HepG2 (cell line): ENCODE data around the gene STN1. TPM values are rescaled to one million over a fixed set of nuclear protein-coding genes. Genes with fewer than 3 reads are reported as not detected.

Experiments used
- ATRX ChIP-seq: sonication (generic); formaldehyde crosslinking; IDR thresholded peaks from 2 replicates; pipeline ENCODE4 v1.4.0; 2020; ENCODE audit warnings: missing genetic modification reagents, borderline replicate concordance
- CC2D1A ChIP-seq: sonication (generic); formaldehyde crosslinking; IDR thresholded peaks from 2 replicates; pipeline ENCODE4 v1.8.1; 2023; ENCODE audit warnings: mild to moderate bottlenecking, missing genetic modification reagents
- DBP ChIP-seq: sonication (generic); formaldehyde crosslinking; IDR thresholded peaks from 2 replicates; pipeline ENCODE4 v1.4.0; 2020; ENCODE audit warnings: missing genetic modification reagents; ENCODE audit errors: not compliant biosample characterization
- GLI4 ChIP-seq: sonication (generic); formaldehyde crosslinking; IDR thresholded peaks from 2 replicates; pipeline ENCODE4 v1.5.1; 2020; ENCODE audit warnings: missing genetic modification reagents, mild to moderate bottlenecking, moderate library complexity, borderline replicate concordance
- GTF3A ChIP-seq: sonication (generic); formaldehyde crosslinking; conservative IDR thresholded peaks from 2 replicates; pipeline ENCODE4 v1.4.0; 2020; ENCODE audit warnings: mild to moderate bottlenecking, missing genetic modification reagents
- HOXA5 ChIP-seq: sonication (generic); formaldehyde crosslinking; IDR thresholded peaks from 2 replicates; pipeline ENCODE4 v1.4.0; 2020; ENCODE audit warnings: missing genetic modification reagents
- KMT2B ChIP-seq: IDR thresholded peaks from 2 replicates; pipeline ENCODE4 v1.6.1; 2016; ENCODE audit warnings: missing genetic modification reagents, missing compliant biosample characterization
- MYPOP ChIP-seq: sonication (generic); formaldehyde crosslinking; IDR thresholded peaks from 2 replicates; pipeline ENCODE4 v1.8.1; 2023; ENCODE audit warnings: mild to moderate bottlenecking, moderate library complexity, missing genetic modification reagents
- NBN ChIP-seq: fragments of 450-650 bp; conservative IDR thresholded peaks from 2 replicates; pipeline ENCODE4 v1.6.1; 2017
- NFIB ChIP-seq: sonication (generic); formaldehyde crosslinking; IDR thresholded peaks from 2 replicates; pipeline ENCODE4 v1.9.0; 2021; ENCODE audit warnings: missing genetic modification reagents, mild to moderate bottlenecking, borderline replicate concordance
- ONECUT2 ChIP-seq: sonication (generic); formaldehyde crosslinking; IDR thresholded peaks from 2 replicates; pipeline ENCODE4 v1.4.0; 2020; ENCODE audit warnings: missing genetic modification reagents
- SAFB2 ChIP-seq: sonication (generic); formaldehyde crosslinking; IDR thresholded peaks from 2 replicates; pipeline ENCODE4 v1.5.1; 2020; ENCODE audit warnings: missing genetic modification reagents, low read depth, mild to moderate bottlenecking, borderline replicate concordance
- TBX3 ChIP-seq: fragments of 450-650 bp; IDR thresholded peaks from 2 replicates; pipeline ENCODE4 v1.6.1; 2017; ENCODE audit warnings: antibody characterized with exemption, mild to moderate bottlenecking, inconsistent platforms, borderline replicate concordance
- TRIM22 ChIP-seq: fragments of 450-650 bp; IDR thresholded peaks from 2 replicates; pipeline ENCODE4 v1.6.1; 2017
- ZNF160 ChIP-seq: sonication (generic); formaldehyde crosslinking; IDR thresholded peaks from 2 replicates; pipeline ENCODE4 v1.8.0; 2022; ENCODE audit warnings: mild to moderate bottlenecking, inconsistent platforms, missing genetic modification reagents
- ZNF609 ChIP-seq: sonication (generic); formaldehyde crosslinking; IDR thresholded peaks from 2 replicates; pipeline ENCODE4 v1.4.0; 2020; ENCODE audit warnings: mild to moderate bottlenecking, missing genetic modification reagents, borderline replicate concordance
- ZNF737 ChIP-seq: sonication (generic); formaldehyde crosslinking; IDR thresholded peaks from 2 replicates; pipeline ENCODE4 v1.5.0; 2020; ENCODE audit warnings: missing genetic modification reagents, mild to moderate bottlenecking, borderline replicate concordance
- polyA plus RNA-seq, 8 experiments: library from polyadenylated mRNA; depleted of rRNA in 3 of 8; stranded (reverse) in 7 of 8; unstranded in 1 of 8; fragments of >200 nt; fragmentation: Illumina TruSeq in 4 of 8; extraction: Trizol in 4 of 8; gene quantifications; 2 replicates each; pipeline versions ENCODE4 v1.2.1 to v1.2.3, GENCODE V29; 2011 to 2016; ENCODE audit warnings: low read depth in 4 of 8, missing spikeins in 1 of 8, mixed read lengths in 1 of 8; ENCODE audit not compliant: insufficient read depth in 1 of 8
- total RNA-seq, 5 experiments: library from RNA; depleted of rRNA; stranded (reverse); fragments of >200 nt; fragmentation: Illumina TruSeq; extraction: Trizol; gene quantifications; 2 replicates each; pipeline ENCODE4 v1.2.3, GENCODE V29; 2016; ENCODE audit warnings: low read depth in 1 of 5
- TF ChIP-seq, protein P1 (sequence below): sonication (generic); formaldehyde crosslinking; IDR thresholded peaks from 2 replicates; pipeline ENCODE4 v1.4.0; 2020; ENCODE audit warnings: missing genetic modification reagents, borderline replicate concordance
- TF ChIP-seq, protein P2 (sequence below): IDR thresholded peaks from 2 replicates; pipeline ENCODE4 v1.6.1; 2016; ENCODE audit warnings: low read depth, borderline replicate concordance

STN1 gene
- total and polyA plus RNA-seq, 2 of the 13 experiments (the other 11 are each of a cell fraction or from before 2014, with no cell fraction given) = 17.6 to 22.7 TPM

- TF ChIP-seq ZNF609 (CRISPR knock-in tag) (peak; percentile 69; the same call in 1 of the 2 replicates), ATRX (CRISPR knock-in tag) (no peak), TBX3 (no peak), CC2D1A (CRISPR knock-in tag) (no peak), NBN (no peak), ZNF737 (no peak; the same call in 1 of the 2 replicates), DBP (CRISPR knock-in tag) (no peak), MYPOP (peak; percentile 64), GLI4 (CRISPR knock-in tag) (peak; percentile 26; the same call in 1 of the 2 replicates), HOXA5 (CRISPR knock-in tag) (no peak), SAFB2 (no peak; the same call in 1 of the 2 replicates), NFIB (CRISPR knock-in tag) (no peak), GTF3A (CRISPR knock-in tag) (no peak), TRIM22 (no peak), ONECUT2 (CRISPR knock-in tag) (peak; percentile 99), KMT2B (CRISPR knock-in tag) (no peak), ZNF160 (0 out of 2 replicates have a peak, but pooled peaks have one; percentile 26)
- TF ChIP-seq, protein P1, sequence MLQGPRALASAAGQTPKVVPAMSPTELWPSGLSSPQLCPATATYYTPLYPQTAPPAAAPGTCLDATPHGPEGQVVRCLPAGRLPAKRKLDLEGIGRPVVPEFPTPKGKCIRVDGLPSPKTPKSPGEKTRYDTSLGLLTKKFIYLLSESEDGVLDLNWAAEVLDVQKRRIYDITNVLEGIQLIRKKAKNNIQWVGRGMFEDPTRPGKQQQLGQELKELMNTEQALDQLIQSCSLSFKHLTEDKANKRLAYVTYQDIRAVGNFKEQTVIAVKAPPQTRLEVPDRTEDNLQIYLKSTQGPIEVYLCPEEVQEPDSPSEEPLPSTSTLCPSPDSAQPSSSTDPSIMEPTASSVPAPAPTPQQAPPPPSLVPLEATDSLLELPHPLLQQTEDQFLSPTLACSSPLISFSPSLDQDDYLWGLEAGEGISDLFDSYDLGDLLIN = no peak
- TF ChIP-seq, protein P2, sequence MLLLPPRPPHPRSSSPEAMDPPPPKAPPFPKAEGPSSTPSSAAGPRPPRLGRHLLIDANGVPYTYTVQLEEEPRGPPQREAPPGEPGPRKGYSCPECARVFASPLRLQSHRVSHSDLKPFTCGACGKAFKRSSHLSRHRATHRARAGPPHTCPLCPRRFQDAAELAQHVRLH = no peak
Measured at GRCh38 chr10:103855852-103856796, 61.9 kb downstream of the STN1 start (continued).
